GM21786 (cell line): ENCODE measurements around the gene STIL.
"Not testable (repeated sequence)": the region's sequence is repeated elsewhere in the genome, so short reads cannot be mapped to it uniquely, and the experiment has no call there.

Experiments used
- ATAC-seq: cut with Tn5 transposase; IDR thresholded peaks from one replicate; pipeline ENCODE4 v1.9.1; 2021; ENCODE audit not compliant: unreplicated experiment

Gene STIL

DNA sequence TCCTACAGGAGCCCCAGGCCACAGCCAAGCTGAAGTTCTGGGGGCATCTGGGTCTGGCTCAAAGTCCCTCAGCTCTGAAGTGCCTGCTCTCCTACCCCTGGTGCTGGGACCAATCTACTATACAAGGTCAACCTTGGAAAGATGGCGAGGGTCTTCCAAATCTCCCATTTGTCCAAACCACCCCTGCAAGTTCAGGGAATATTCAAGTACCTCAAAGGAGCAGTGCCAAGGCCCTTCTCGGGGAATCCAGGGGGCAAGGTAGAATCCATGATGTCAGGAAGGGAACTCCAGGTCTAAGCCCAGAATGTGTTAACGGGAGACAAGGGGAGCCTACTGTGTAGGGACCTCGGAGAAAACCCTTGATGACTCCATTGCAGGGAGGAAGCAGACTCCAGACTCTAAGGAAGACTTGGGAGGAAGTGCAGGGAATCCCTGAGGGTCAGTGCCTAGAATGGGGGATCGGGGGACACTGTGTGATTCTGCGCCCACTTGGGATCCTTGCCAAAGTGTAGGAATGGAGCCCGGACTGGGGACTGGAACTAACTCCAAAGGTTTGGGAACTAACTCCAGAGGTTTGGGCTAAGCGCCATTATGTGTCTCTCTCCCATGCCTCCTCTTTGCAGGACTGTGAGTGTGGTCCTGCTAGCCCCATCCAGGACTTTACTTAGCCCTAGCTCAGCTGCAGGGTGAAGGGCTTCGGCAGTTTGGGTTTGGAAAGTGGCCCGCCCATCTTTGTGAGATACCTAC is 90.6 kb downstream of the STIL start:
- ATAC-seq, result no peak

DNA sequence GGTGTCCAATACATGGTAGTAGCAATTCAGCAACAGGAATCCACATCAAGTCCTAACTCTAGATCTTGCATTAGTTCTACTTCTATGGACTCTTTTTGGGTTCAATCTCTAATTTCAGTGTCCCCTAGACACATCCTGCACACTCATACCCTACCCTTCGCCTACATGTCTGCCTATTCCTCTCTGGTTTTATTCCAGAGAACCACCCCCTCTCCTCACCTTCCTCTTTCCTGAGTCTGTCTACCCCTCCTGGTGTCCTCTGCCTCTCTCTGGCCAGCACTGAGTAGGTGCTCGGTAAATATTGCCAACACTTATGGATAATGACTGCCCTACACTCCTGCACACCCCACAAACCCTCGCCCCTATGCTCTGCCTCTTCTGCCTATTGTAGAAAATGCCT is 91.5 kb downstream of the STIL start:
- no peak for ATAC-seq

DNA sequence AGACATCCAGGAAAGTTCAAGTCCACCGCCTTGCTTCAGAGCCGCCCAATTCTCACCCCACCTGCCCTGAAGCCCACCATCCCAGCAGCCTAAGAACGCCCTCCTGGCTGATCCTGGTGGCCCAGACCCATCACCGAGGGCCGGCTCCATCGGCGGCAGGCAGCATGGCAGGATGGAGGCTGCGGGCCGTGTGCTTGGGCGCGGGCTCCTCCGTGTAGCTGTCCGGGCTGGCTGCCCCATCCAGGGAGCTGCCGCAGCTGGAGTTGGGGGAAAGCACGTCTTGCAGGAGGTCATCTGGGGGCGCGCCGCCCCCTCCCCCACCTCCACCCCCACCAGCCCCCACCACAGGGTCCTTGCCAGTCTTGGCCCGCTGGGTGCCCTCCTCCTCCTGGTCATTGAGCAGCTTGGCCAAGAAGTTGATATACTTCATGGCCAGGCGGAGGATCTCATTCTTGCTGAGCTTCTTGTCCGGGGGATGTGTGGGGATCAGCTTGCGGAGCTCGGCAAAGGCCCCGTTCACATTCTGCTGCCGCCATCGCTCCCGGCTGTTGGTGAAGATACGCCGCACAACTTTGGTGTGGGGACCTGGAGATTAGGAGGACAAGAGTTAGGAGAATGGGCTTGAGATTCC is 94.2 kb downstream of the STIL start:
- ATAC-seq, result no peak

DNA sequence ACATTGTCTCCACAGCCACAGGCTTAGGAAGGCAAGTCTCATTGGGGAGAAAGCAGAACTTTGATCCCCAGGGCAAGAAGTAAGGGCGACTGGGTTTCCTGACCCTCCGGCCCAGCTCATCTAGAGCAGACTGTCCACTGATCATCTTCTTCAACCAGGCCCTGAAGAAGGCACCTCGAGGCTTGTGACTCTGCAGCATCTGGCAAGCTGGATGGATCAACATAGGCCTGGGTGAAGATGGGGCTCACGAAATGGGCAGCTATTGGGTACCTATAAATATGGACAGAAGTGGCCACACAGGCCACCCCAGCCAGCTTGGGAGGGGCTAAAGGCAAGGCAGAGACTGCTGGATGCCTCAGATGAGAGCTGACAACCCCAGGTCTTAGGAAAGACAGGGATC is 94.9 kb downstream of the STIL start:
- ATAC-seq, result no peak

DNA sequence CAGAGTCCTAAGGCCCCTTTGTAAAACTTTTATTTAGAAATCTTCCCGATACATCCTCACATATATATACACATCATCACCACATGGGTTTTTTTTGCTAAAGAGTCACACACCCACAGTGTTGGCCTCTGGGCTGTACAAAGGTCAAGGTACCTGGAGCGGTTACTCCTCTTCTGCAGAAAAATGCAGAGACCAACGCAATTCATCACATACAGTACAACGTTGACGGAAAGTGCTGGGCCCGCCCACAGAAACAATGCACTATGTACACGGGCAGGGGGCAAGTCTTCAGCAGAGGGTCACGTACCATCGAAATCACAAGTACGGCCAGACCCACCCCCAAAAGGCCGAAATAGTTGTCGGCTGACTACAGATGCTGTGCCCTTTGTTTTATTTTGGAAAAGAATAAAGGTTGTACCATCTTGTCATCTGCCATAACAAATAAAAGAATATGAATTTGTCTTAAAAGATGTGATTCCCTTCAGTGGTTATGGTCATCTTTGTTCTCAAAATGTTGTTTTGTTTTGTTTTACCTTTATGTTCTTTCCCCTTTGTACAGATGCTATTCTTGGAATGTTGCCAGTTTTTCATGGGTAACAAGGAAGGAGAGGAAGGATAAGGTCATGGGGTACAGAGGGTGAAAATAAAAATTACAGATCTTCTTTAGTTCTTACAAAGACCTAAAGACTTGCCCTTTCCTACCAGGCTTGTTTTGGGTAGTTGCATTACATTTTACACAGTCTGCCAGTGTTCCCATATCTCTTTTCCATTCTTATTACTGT is 97.5 kb downstream of the STIL start:
- ATAC-seq, result no peak

DNA sequence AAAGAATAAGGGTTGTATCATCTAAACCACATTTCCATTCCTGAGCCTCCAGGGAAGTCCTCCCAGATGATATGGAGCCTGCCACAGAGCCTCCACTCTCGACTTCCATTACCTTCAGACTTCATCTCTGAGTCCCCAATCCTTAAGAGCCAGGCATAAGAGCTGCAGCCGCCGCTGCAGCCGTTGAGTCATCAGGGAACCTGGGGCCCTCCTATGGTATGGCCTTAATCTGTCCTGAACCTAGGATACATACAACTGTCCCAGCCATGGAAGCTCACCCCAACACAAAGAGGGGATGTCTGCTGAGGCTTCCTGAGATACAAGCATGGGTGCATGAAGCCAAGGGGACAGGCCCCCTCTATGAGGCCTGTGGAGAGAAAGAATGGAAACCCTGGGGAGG is 98.2 kb downstream of the STIL start:
- no peak for ATAC-seq

DNA sequence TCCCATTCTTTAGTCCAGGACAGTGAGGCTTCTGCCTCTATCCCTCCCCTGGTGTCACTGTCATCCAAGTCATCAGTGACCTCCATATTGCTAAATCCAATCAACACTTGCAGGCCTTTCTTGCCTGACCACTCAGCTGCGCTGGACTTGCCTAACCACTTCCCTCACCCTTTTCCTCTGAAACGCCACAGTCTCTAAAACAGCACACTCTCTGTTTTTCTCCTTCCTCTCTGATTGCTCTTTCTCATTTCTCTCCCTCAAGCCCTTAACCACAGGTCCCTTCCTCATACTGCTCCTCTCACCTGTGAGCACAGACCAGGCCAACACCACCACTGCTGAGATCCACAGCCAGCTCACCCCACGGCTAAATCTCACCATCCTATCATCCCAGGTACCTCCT is 99.4 kb downstream of the STIL start:
- ATAC-seq, result no peak

DNA sequence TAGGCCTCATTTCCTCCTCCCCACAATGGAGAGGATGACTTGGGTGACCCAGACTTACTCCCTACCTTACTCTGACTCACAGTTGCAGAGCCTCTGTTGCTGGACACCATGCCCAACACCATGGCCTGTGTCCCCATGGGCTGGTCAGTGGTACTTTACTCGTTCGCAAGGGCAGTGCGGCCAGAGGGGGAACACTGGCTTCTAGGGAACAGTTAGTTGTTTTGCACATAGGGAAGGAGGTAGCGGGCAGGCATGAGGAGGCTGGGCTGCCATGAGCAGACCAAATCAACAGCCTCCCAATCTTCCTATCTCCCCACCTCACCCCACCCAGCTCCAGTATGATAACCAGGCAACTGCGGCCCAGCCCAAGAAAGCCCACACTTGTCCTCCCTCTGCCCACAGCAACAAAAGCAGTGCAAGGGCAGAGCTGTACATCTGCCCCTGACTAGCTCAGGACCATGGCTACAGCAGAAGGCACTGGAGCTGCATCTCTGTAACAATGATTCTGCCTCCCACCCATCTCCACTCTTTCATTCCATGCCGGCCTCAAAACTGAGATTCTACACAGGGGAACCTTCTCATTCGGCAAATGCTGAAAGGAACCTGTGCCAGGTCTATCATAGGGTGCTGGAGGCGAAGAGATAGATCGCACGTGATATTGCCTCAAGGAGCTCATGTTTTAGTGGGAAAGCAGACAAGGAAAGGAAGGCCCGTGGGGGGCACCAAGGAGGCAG is 100.5 kb downstream of the STIL start:
- ATAC-seq, result no peak

DNA sequence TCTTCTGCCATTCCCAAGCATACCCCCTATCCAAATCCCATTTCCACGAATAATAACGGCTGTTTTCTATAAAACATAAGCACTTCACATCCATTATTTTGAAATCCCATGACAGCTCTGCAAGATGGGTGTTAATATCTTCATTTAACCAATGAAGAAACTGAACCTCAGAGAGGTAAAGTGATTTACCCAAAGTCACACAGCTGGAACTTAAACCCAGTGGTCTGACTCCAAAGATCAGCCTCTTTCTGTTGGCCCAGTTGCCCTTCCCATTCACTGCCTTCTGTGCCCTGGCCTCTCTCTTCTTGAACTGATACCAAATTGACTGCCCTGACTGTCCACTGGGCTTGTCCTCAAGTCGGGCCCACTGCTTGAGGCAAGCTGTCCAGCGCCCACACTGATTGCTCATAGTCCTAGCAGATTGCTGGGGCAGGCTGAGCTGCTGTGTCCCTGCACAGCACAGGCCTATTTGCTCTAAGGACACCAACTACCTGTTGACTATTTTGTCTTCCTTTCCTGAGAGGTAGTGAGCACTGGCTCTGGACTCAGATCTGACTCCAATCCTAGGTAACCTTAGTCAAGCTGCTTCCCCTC is 101.2 kb downstream of the STIL start:
- no peak for ATAC-seq

DNA sequence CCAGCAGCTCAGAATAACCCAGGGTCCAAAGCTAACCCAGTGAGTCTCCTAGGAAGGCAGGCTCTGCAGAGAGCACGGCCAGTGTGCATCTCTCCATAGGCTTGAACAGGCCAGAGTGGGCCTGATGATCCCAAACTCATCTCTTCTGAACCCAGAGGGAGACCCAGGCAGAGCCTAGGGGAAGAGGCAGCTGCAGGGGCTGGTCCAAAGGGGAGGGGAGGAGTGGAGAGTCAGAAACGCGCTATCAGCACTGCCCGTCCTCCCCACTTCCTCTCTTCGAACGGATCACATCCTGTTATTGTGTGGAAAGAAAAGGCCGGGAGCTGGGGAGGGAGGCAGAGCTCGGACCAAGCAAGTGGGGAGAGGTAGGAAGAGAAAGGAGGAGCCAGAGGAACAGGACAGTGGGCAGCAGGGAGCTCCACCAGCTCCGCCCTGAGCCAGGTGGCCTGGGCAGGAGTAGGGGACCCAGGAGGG is 102.1 kb downstream of the STIL start:
- no peak for ATAC-seq

DNA sequence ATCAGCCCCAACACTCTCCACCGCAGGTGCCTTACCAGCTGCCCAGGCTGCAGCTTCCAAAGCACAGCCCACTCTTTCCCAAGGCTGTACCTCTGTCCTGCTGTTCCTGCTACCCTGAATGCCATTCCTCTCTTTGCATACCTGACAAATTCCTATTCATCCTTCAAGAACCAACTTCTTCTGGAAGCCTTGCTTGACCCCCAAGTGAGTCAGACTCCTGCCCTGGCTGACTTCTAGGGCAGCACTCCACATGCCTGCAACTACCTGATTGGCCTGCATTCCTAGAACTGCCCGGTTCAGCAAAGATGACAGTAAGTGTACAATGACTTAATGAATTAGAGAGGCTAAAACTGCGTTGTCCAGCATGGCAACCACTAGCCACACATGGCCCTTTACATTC is 103.3 kb downstream of the STIL start:
- ATAC-seq, result no peak

DNA sequence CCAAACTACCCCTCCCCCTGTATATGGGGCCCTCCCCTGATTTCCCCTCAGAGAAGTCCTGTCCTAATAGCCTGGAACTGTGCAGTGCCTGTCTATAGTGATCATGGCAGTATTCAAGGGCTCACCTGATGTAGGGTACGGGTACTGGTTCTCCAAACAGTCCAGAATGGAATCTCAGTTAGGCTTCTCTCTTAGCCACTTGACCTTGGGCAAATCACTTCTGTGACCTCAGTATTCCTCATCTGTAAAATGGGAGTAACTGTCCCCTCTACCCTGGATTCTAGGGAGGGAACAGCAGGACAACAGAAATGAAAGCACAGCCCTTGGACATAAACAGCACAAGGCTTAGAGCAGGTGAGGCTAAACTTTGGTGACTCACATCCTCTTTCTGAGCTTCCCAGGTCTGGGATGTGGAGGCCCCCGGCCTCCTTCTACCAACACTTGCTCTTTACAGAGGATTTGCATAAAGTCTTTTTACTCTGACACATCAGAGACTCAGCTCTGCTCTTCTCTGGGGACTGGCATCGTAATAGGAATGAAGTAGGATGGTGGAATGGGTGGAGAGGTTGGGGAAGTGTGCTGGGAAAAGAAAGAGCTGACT is 104.1 kb downstream of the STIL start:
- no peak for ATAC-seq

DNA sequence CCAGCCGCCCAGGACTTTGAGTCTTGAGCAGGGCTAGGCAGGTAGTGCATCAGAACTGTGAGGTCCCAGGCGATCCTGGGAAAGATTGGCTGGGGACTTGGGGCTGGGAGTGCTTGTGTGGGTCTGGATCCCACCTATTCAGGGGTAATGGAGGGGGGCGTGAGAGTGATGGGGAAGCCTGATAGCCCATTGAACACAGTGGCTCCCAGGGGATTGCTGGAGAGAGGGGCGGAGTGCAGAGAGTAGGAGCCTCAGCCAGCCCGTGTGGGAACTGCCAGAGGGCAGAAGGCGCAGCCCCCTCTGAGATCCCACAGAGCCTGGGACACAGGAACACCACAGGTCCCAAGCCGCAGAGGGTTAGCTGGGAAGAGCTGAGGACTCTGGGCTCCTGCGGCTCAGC is 104.9 kb downstream of the STIL start:
- ATAC-seq, result no peak

DNA sequence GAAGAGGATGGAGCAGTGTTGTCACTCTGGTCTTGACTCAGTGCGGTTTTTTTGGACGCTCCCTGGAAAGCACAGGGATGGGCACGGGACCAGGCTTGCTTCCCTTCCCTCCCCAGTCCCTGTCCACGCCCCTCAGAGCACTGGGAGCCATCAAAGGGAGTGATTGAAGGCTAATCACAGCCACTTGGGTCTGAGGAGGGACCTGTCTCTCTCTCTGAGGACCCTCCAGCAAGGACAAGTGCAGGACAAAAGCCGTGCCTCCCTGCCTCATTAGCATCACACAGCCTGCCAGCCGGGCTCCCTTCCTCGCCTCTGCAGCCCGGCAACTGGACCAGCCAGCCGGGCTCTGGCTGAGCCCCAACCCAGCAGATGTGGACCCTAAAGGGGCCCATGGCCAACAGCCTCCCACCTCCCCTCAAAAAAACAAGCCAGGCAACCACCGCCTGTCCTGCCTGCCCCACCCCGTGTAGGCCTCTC is 105.5 kb downstream of the STIL start:
- ATAC-seq, result no peak

DNA sequence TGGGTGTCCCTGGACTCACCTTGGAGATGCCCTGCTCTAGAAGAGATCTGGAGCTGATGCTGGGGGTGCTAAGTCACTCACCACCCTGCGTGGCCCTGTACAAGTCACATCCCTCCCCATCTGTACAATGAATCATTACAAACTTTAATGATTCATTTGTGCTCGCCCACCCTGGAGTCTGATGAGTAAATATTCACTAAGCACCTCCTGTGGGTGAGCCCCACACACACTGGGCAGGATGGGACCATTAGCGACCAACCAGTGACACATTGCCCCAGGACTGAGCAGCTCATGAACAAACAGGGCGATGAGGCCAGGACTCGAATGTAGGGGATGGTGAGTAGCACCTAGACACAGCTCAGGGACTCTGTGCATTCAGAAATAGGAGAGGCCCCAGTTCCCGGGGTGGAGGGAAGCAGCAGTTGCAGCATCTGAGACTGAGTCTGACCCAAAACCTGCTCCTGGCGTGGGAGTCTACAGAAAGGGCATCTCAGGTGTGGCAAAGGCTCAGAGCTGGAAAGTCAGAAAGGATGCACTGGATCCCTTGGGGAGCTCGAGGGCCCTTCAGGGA is 106.1 kb downstream of the STIL start:
- ATAC-seq, result no peak

DNA sequence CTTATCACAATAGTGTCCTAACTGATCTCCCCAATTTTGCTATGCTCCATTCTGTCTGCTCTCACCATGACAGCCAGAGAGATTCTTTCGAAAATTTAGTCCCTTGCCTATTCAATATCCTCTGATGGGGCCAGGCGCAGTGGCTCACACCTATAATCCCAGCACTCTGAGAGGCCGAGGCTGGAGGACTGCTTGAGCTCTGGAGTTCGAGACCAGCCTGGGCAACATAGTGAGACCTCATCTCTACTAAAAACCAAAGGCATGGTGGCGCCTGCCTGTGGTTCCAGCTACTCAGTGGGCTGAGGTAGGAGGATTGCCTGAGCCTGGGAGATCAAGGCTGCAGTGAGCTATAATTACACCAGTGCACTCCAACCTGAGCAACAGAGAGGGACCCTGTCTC is 108.0 kb downstream of the STIL start:
- no peak for ATAC-seq

DNA sequence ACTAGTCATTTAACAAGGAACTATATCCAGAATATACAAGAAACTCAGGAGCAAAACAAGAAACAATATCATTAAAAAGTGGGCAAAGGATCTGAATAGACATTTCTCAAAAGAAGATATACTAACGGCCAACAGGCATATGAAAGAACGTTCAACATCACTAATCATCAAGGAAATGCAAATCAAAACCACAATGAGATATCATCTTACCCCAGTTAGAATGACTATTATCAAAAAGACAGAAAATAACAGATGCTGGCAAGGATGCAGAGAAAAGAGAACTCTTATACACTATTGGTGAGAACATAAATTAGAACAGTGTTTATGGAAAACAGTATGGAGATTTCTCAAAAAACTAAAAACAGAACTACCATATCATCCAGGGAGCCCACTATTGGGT is 110.4 kb downstream of the STIL start:
- not testable (repeated sequence) for ATAC-seq

DNA sequence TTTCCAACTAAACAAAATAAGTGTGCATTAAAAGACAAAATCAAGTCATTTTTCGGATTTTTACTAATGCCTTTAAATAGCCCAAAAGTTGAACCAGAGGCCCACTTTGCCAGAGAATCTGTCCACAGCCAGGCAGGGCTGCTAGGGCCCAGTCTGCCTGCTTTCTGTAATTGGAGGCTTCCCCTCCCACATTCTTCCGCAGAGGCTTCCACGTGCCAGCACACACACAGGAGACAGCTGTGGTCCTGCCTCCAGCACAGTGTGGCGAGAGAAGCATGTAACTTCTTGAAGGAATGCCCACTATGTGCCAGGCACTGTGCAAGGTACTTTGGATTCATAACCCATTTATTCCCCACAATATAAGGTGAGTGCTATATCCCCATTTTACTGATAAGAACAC is 112.8 kb downstream of the STIL start:
- ATAC-seq, result no peak
